GM10266 (cell line): ENCODE measurements around the gene NFKB1.

Experiments
- DNase-seq: peaks from one replicate; pipeline ENCODE4 v3.0.0; 2012; ENCODE audit errors: extremely low spot score
- CTCF ChIP-seq: IDR thresholded peaks from 2 replicates; pipeline ENCODE4 v1.5.1; 2012; ENCODE audit warnings: mild to moderate bottlenecking, low read depth; ENCODE audit not compliant: control insufficient read depth, insufficient read depth; ENCODE audit errors: missing control alignments

The NFKB1 gene

GRCh38 chr4:102524691-102525090, 23.5 kb downstream of the NFKB1 start:
- no peak for TF ChIP-seq CTCF
- DNase-seq: no peak

- no peak for TF ChIP-seq CTCF
- DNase-seq: no peak
Observed at GRCh38 chr4:102525097-102525496, 23.9 kb downstream of the NFKB1 start.

GRCh38 chr4:102525504-102525903, 24.3 kb downstream of the NFKB1 start:
- no peak for TF ChIP-seq CTCF
- DNase-seq: no peak

- DNase-seq: no peak
- TF ChIP-seq CTCF: no peak
Observed at GRCh38 chr4:102526532-102526931, 25.4 kb downstream of the NFKB1 start.

- no peak for DNase-seq
- no peak for TF ChIP-seq CTCF
Observed at GRCh38 chr4:102527695-102528283, 26.6 kb downstream of the NFKB1 start.

GRCh38 chr4:102529977-102530376, 28.8 kb downstream of the NFKB1 start:
- no peak for DNase-seq
- no peak for TF ChIP-seq CTCF

GRCh38 chr4:102530986-102531385, 29.8 kb downstream of the NFKB1 start:
- TF ChIP-seq CTCF: no peak
- DNase-seq: no peak
